ENCODE measurements around the gene SND1.
"Not testable (repeated sequence)": the region's sequence is repeated elsewhere in the genome, so short reads cannot be mapped to it uniquely, and the experiment has no call there.

The SND1 gene

DNA sequence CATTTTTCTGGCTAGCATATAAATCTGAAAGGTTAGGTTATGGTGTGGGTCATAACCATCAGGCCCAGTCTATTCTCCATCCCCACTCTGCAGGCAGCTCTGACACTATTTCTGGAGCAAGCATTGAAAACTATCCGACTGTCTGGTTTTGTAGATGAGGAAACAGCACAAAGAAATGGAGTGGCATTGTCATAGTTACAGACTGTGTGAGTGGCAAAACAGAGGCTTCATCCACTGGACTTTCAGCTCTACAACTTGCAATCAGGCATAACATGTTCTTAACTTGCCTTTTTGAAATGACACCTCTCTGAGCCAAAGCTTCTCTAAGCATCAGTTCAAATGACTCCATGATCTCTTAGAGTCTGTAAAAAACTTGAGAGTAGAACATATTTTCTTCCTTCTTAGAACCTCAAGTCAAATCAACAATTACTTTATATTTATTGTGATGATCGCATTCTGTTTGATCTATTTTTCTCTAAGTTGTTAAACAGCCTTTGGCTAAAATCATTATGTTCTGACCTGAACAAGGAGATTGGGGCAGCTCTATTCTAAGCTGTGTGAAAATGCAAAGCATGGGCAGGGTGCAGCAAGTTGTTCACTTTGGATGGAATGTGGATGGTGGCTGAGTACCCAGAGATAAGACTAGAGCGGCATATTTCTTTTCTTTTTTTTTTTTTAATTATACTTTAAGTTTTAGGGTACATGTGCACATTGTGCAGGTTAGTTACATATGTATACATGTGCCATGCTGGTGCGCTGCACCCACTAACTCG, 310.8 kb downstream of the SND1 start:
- no peak for DNase-seq (ENCODE audit: low read depth)

DNA sequence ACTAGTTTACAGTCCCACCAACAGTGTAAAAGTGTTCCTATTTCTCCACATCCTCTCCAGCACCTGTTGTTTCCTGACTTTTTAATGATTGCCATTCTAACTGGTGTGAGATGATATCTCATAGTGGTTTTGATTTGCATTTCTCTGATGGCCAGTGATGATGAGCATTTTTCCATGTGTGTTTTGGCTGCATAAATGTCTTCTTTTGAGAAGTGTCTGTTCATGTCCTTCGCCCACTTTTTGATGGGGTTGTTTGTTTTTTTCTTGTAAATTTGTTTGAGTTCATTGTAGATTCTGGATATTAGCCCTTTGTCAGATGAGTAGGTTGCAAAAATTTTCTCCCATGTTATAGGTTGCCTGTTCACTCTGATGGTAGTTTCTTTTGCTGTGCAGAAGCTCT, 311.9 kb downstream of the SND1 start:
- DNase-seq (ENCODE audit: low read depth), result not testable (repeated sequence)

DNA sequence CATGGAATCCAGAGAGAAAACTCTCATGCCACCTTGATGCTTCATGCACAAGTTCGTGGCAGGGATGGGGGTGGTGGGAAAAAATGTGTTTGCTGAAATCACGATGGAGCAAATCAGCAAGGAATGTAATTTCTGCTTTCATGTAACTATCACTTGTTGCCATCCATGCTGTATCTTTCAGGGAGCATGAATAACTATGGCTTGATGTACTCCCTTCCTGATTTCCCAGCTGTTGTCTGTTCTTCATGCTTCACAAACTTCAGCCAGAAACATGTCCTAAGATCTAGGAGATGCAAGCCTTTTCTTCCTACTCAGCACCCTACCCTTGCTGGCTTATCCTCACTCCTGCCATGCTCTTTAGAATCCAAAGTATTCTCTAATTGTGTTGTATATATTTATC, 315.3 kb downstream of the SND1 start:
- no peak for DNase-seq (ENCODE audit: low read depth)

DNA sequence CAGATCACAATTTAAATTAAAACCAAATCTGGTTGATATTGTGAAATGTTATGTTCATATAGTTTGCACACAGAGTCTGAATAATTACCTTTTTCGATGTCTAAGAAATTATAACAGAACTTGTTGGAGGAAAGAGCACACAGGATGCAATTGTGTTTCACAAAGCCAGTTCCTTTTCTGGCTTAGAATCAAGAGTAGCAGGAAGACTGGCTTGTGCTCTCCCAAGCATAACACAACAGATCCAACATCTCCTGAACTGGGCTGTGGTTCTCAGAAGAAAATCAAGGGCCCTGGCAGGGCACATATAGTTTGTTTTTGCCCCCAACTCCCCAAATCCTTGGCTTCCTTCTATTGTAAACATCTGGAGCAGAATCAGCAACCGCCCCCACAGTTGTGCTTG, 316.6 kb downstream of the SND1 start:
- no peak for DNase-seq (ENCODE audit: low read depth)

DNA sequence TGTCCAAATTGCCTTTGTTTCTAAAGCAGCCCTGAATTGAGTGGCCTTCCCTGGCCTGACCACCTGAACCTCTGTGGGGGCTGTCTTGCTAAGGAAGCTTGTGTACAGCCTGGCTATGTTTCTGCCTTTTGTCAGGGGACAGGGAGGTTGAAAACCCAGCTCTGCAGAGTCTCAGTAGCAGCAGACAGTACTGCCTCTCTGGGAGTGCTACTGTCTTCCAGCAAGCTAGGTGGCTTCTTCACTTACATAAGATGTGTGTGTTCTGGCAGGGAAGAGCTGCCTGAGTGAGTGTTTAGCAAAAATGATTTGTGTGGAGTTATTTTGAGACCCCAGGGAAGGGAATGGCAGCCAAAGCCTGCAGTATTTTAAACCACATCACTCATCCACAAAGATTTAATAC, 321.8 kb downstream of the SND1 start:
- no peak for DNase-seq (ENCODE audit: low read depth)

DNA sequence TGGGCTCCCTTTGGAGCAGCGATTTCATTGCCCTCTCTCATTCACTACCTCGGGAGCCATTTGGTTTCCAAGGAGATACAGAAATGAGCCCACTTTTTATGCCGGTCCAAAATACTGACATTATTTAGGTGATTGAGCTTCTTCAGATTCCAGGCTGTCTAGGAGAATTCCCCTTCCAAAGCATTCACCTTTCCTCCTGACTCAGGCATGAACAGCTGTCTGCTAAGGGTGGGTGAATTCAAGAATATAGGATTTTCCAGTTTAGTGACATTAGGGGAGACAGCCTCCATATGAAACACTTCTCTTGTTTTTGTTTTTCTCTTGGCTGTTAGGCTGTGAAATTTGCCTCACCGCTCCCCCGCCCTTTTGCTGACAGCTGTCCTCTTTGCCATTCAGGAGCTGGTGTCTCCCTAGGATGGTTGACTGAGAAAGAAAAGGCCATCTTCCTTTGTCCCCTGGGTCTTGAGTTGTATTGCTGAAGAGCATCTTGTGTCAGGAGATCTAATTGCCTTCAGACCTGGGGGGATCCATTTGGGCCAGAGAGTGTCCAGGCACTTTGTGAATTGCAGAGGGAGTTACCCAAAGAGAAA, 322.5 kb downstream of the SND1 start:
- DNase-seq (ENCODE audit: low read depth), result no peak

DNA sequence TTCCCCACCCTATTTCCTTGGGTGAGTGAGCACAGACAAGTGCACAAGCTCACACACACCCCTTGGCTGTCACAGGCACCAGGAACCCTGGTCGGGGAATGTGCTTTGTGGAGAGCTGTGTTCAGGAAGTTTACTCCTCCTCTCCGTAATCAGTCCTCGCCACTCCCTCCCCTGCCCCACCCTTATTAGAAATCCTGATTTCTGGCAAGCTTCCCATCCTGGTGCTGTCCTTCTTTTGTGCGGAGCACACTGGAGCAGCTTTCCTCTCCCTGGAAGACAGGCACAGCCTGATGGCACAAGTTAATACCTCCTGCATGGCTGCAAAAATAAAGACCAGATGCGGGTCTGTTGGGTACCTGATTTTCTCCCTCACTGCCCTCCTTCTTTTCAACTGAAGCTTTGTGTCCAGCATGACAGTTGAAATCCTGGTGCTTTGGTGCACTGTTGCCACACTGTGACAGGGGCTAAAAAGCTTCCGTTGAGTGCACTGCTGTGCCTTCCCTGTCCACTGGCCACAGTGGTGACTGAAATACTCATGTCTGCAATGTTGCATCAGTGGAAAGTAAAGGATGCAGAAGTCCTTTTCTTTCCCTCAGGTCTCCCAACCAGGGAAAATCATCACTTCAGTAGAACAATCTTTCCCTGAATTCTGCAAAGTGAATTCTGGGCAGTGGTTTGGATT, 324.2 kb downstream of the SND1 start:
- DNase-seq (ENCODE audit: low read depth), result no peak

DNA sequence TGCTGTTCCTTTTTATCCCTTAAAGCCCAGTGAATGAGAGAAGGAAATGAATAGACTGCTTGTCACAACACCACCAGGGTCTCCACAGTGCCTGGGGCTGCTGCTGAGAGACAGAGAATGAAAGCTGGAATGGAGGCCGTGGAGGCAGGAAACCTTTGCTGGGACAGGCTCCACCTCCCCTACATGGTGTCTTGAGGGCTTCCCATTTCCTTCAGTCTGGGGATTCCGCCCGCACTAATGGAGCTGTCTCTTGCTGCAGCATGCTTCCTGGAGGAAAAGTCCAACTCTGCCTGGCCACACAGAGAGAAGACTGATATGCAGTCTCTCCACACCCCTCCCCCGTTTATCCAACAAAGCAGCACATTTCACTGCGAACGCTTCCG, 324.7 kb downstream of the SND1 start:
- no peak for DNase-seq (ENCODE audit: low read depth)

DNA sequence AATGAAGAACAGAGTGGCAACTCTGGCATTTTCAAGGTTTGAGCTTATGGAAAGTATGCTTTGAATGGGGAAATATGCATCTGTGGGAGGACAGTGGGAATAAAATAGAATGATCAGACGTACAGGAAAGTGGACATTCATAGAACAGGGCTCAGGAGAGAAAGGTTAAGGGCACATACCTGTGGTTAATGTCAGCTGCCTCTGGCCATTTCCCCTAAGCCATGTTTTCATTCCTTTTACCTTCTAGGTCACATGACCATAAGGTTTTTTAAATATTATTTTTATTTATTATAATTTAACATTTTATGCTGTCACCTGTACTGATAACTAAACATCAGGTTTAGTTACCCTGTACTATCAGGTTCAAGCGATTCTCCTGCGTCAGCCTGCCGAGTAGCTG, 326.4 kb downstream of the SND1 start:
- no peak for DNase-seq (ENCODE audit: low read depth)

DNA sequence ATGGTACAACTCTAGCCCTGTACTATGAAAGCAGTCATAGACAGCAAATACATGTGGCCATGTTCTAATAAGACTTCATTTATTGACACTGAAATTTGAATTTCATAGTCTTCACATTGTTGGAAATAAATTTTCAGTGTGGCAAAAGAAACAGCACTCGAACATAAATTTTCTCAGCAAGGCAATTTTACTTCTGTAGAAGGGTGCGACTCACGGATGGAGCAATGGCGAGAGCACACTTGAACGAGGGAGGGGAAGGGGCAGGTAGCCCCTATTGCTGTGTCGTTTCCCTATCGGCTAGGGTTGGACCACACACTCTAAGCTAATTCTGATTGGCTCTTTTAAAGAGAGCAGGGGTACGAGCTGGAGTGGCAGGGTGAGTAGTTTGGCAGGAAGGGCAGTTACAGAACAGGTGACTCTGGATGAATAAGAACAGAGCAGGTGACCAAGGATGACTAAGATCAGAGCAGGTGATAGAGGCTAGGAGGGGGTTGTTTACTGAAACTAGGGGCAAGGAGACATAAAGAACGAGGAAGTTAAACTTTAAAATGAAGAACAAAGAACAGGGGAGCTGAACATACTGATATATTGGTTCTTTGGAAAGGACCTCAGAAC, 327.2 kb downstream of the SND1 start:
- DNase-seq (ENCODE audit: low read depth), result no peak

DNA sequence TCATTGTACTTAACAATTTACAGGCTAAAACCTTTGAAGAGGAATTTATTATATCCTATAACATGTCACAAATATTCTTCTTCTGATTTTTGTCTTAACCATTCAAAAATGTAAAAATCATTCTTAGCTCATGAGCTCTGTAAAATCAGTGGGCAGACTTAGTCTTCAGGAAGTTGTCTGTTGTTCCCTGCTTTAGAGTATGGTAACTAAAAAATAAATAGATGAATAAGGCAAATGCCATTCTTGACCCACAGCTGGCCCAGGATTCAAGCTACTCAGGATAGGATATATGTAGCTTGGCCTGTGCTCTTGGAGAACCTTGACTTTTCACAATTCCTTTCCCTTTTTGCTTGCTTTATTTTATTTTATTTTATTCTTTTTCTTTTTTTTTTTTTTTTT, 327.7 kb downstream of the SND1 start:
- no peak for DNase-seq (ENCODE audit: low read depth)

DNA sequence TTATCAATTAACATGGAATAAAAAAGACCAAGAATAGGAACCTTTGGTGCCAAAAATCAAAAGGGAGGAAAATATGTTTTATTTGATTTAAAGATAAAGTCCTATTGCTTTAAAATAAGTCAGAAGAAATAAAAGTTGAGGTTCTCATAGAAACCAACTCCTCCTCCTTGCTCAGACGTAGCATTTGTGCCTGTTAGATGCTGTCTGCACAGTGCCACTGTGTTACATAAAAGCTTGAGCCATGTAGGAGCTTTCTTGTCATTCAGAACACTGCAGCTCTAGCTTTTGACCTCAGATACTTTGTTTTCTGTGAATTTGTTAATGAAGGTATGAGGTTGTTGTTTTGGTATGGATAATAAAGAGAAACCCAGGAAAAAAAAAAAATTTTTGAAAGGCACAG, 328.9 kb downstream of the SND1 start:
- DNase-seq (ENCODE audit: low read depth), result no peak

DNA sequence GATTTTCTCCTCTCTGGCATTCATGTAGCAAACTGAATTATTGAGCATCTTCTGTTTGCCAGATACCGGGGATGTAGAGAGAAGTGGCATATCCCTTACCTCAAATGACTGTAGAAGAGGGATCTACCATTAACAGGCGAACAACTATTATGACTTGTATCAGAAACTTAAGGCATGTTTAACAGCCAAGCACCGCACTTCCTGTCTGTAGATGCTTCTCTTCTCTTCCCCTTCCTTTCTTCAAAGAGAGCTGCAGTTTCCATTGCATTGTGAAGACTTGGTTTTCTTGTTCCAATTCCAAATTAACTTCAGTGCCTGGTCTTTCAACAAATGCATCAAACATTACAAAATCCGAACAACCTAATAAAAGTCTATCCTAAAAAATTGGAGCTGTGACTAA, 330.0 kb downstream of the SND1 start:
- no peak for DNase-seq (ENCODE audit: low read depth)

DNA sequence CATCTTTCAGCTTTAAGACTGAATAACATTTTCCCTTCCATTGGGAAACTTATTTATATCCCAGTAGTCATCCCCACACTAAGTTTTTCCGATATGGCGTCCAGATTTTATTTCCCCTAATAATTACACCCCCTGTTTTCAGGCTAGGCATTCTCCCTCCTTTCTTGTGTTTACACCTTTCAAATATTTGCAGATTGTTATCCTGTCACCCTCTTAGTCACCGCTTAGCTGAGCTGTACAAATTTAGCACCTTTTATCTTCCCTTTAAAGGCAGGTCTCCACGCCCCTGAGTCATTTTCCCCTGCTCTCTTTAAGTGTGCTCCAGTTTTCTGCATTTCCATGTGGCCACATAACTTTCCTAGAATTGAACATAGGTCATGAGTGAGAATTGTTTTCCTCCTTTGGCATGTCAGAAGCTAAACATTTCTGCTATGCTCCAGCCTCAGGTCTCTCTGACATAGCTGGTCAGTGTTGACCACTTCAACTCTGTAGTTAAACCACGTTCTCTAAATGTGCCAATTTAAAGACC, 331.9 kb downstream of the SND1 start:
- no peak for DNase-seq (ENCODE audit: low read depth)

DNA sequence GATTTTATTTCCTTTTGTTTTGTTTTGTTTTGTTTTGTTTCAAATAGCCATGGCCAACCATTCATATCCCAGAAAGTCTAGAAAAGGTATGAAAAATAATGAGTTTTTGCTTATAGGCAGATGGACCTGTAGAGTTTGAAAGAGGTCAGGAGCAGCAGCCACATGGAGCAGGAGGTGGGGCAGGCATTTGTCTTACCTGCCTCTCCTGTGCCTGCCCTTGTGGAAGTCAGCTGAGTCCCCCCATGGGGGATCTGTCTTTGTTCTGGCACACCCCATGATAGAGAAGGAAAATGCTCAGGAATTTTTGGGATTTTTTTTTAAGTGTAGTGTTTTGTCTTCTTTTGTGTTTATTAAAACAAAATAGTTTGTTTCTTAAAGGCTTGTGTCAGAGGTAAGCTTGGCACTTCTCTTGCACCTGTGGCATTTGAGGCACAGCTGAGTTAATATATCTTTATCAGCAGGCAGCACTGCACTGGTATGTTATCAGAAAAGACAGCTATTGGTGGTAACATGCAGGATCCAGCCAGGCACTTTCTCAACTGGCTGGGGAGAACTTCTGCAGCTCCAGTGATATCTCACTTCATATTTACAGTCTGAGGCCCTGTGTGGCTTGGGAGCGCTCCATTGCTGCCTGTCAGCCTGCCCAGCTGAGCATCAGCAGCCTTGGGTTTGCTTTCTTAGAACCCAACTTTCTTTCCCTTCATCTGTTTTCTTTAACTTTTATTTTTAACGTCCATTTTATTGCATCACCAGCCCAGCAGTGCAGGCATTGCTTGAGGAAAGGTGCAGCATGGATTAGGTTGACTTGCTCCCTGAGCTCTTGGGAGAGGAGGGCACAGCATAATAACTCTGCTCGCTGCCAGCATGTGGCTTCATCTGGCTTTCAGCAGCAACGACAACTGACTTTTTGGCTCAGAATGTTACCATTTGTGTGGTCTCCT, 334.9 kb downstream of the SND1 start:
- no peak for DNase-seq (ENCODE audit: low read depth)

DNA sequence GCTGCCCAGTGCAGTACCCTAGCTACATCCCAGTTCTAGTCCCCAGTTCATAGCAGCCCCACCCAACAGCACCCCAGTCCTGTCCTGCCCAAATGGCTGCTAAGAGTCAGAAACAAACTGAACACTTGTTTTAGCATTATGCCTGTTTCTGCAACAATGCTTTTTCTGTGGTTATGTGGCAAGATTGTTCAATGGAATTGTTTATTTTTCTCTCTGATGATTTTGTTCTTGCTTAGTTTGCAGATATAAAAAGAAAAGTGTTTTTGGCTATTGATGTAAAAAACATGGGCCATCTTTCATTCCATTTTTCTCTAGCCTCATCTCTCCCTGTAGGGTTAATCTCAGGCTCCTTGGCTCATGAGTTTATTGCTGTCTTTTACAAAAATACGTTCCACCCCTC, 336.8 kb downstream of the SND1 start:
- DNase-seq (ENCODE audit: low read depth), result no peak

DNA sequence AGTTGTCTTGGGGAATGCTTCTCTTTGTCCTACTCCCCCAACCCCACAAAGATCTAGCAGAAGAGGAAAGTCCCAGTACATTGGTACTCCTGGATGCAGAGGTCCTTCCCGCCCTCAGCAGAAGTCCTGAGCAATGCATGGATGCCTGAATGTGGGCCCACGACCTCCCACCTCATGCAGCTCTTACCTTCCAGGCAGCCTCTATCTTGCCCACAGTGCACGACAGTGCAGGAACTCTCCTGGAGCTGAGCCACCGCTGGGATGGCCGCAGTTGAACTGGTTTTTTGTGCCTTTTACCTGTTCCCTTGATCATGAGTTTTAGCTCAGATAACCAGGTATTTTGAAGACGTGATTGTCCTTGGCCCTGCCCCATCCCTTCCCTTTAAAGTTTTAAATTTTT, 341.3 kb downstream of the SND1 start:
- no peak for DNase-seq (ENCODE audit: low read depth)

DNA sequence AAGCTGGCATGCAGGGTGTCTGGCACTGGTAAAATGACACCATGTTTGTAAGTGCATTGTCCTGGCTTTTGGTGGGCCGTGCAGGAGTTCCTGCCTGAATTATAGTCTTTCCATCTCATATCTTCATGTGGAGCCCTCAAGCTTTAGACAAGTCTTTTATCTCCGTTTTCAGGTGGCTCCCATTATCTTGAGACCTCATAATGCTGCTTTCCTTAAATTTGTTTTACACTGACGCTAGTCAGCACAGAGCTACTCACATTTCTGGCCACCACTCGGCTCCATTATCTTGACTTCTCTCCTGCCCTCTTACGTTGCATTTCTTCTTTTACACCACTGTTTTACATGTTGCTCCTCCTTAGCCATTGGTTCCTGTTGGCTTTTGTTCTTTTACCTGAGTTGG, 342.0 kb downstream of the SND1 start:
- no peak for DNase-seq (ENCODE audit: low read depth)

DNA sequence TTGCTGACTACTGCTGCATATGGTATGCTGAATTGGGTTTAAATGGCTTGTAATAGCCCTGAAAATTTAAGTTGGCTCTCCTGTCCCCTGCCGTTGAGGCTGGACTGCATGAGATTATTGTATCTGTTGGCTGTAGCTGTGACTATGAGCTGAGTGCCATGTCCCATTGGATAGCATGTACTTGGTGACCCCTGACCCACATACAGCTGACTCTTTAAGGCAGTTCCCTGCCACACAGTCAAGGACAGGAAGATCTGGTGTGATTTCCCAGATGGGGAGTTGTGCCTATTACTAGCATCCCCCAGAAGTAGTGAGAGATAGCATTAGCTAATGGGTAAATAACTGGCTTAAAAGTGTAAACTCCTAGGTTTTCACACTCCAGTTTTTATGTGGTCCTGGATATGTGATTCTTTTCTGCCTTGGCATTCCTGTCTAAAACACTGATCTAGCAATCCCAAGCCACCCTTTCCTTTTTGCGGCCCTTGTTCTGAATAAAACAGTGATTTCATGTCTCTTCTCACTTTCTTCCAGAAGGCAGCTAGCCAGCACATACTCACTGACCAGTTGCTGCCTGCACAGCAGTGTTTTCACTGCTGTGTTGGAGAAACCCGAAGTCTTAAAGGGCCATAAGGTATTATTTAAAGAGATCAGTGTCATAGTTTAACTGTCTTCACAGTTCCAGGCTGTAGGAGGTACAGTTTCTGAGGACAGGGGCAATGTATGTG, 343.3 kb downstream of the SND1 start:
- no peak for DNase-seq (ENCODE audit: low read depth)

DNA sequence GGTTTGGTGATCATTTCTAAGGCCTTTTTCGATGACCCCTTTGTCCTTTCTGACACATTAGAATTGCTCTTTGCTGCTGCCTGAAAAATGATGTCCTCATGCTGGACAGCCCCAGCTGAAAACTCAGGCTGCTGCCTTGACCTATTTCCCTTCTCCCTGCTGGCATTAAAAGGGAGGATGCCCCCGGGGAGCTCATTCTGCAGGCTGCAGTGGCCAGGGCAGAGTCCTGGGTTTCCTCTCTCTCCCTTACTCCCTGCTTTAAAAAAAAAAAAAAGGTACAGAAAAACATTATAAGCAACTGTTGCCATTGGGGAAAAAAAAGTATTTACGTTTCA, 343.9 kb downstream of the SND1 start:
- DNase-seq (ENCODE audit: low read depth), result no peak

All from stimulated activated CD8-positive, alpha-beta memory T cell treated with anti-CD3 and anti-CD28 coated beads, Interleukin-12 subunit alpha, Interleukin-12 subunit beta, amount 100 ng/mL, for 1 hour (primary cell).